CD14-positive monocyte (primary cell): Measurements from ENCODE around the gene KCNT1. TPM values are rescaled to one million over a fixed set of nuclear protein-coding genes. Genes with fewer than 3 reads are reported as not detected.

ENCODE experiments used
- DNase-seq, 3 donors: peaks; one replicate each; pipeline ENCODE4 v3.0.0-alpha.2; 2011 to 2022
- H2AFZ ChIP-seq: 2 replicates; pipeline ENCODE4 v1.6.0; 2012; ENCODE audit warnings: mild to moderate bottlenecking, low read depth, low read length, inconsistent platforms; ENCODE audit not compliant: insufficient read depth, poor library complexity, severe bottlenecking
- H3K27ac ChIP-seq, 2 donors: 1 replicate in 1 of 2; 2 replicates in 1 of 2; pipeline ENCODE4 v1.5.1; 2012 to 2013; ENCODE audit warnings: low read length in 2 of 2, control low read depth in 1 of 2, inconsistent platforms in 1 of 2, low read depth in 1 of 2, mild to moderate bottlenecking in 1 of 2
- H3K27me3 ChIP-seq, 2 donors: one replicate each; pipeline versions ENCODE4 v1.6.0 to v1.6.1; 2011 to 2013; ENCODE audit warnings: low read length in 2 of 2; ENCODE audit not compliant: control insufficient read depth in 2 of 2, insufficient read depth in 2 of 2
- H3K36me3 ChIP-seq, 2 donors: replicated peaks in 1 of 2; 1 replicate in 1 of 2; 2 replicates in 1 of 2; pipeline versions ENCODE4 v1.5.1 to v1.6.1; 2012 to 2013; ENCODE audit warnings: low read length in 2 of 2, control low read depth in 1 of 2, inconsistent platforms in 1 of 2, mild to moderate bottlenecking in 1 of 2; ENCODE audit not compliant: insufficient read depth in 2 of 2, control insufficient read depth in 1 of 2
- H3K4me1 ChIP-seq, 2 donors: 1 replicate in 1 of 2; 2 replicates in 1 of 2; pipeline versions ENCODE4 v1.5.1 to v1.6.1; 2012 to 2013; ENCODE audit warnings: low read length in 2 of 2, control low read depth in 1 of 2, inconsistent platforms in 1 of 2, mild to moderate bottlenecking in 1 of 2, moderate library complexity in 1 of 2; ENCODE audit not compliant: insufficient read depth in 2 of 2, control insufficient read depth in 1 of 2
- H3K4me2 ChIP-seq: replicated peaks from 2 replicates; pipeline ENCODE3; 2012; ENCODE audit warnings: low read length, moderate library complexity, mild to moderate bottlenecking; ENCODE audit not compliant: poor library complexity, severe bottlenecking; ENCODE audit errors: extremely low read depth
- H3K4me3 ChIP-seq, 3 experiments: fragments of 200-600 bp in 1 of 3; sonication (generic) in 1 of 3; replicated peaks in 1 of 3; 1 replicate in 2 of 3; 2 replicates in 1 of 3; pipeline ENCODE4 v1.5.1; 2011 to 2013; ENCODE audit warnings: low read length in 3 of 3, mild to moderate bottlenecking in 3 of 3, control low read depth in 2 of 3, low read depth in 2 of 3, inconsistent platforms in 1 of 3, moderate library complexity in 1 of 3
- H3K79me2 ChIP-seq: 2 replicates; pipeline ENCODE4 v1.6.0; 2012; ENCODE audit warnings: mild to moderate bottlenecking, control low read depth, inconsistent platforms, low read length, moderate library complexity; ENCODE audit not compliant: insufficient read depth
- H3K9ac ChIP-seq: 2 replicates; pipeline ENCODE4 v1.6.0; 2017; ENCODE audit warnings: low read length, mild to moderate bottlenecking; ENCODE audit not compliant: insufficient read depth, poor library complexity, severe bottlenecking
- H3K9me3 ChIP-seq, 2 donors: replicated peaks in 1 of 2; 1 replicate in 1 of 2; 2 replicates in 1 of 2; pipeline versions ENCODE4 v1.5.1 to v1.6.1; 2012 to 2013; ENCODE audit warnings: low read length in 2 of 2, control low read depth in 1 of 2; ENCODE audit not compliant: control insufficient read depth in 1 of 2, insufficient read depth in 1 of 2
- H4K20me1 ChIP-seq: 2 replicates; pipeline ENCODE4 v1.6.0; 2012; ENCODE audit warnings: mild to moderate bottlenecking, low read length, control low read depth, moderate library complexity; ENCODE audit not compliant: insufficient read depth
- H3K27ac Mint-ChIP-seq, 7 donors: one replicate each; pipeline ENCODE4 v1.8.0; 2020; ENCODE audit warnings: mild to moderate bottlenecking in 7 of 7, mixed read lengths in 7 of 7, moderate library complexity in 6 of 7, inconsistent platforms in 2 of 7
- H3K27me3 Mint-ChIP-seq, 3 donors: one replicate each; pipeline ENCODE4 v1.8.0; 2021 to 2022; ENCODE audit warnings: low read depth in 3 of 3, mild to moderate bottlenecking in 3 of 3, mixed read lengths in 3 of 3, moderate library complexity in 3 of 3, inconsistent platforms in 1 of 3
- H3K36me3 Mint-ChIP-seq, 2 donors: one replicate each; pipeline ENCODE4 v1.8.0; 2020; ENCODE audit warnings: mixed read lengths in 2 of 2, inconsistent platforms in 1 of 2, mild to moderate bottlenecking in 1 of 2
- H3K4me1 Mint-ChIP-seq: one replicate; pipeline ENCODE4 v1.8.0; 2020; ENCODE audit warnings: mild to moderate bottlenecking, mixed read lengths
- H3K4me3 Mint-ChIP-seq, 2 donors: one replicate each; pipeline ENCODE4 v1.8.0; 2020; ENCODE audit warnings: mild to moderate bottlenecking in 2 of 2, mixed read lengths in 2 of 2, moderate library complexity in 1 of 2
- H3K9me3 Mint-ChIP-seq, 7 donors: one replicate each; pipeline ENCODE4 v1.8.0; 2020 to 2022; ENCODE audit warnings: mixed read lengths in 7 of 7, mild to moderate bottlenecking in 6 of 7, moderate library complexity in 6 of 7, inconsistent platforms in 2 of 7
- WGBS: methylation state at CpG from one replicate; pipeline ENCODE4 v1.1.5; 2013; ENCODE audit warnings: missing lambda C conversion rate; ENCODE audit not compliant: insufficient coverage; 5-methylcytosine and 5-hydroxymethylcytosine counted together
- intact Hi-C, 2 donors: fragments of 100-400 bp; cut with micrococcal nuclease; formaldehyde crosslinking; loops; one replicate each; pipeline versions ENCODE4 v1.15.0 to v1.15.1; 2023
- polyA plus RNA-seq, 3 donors: library from polyadenylated mRNA; depleted of rRNA in 1 of 3; unstranded in 2 of 3; stranded (reverse) in 1 of 3; fragments of 300-500 nt in 2 of 3; fragments of >200 nt in 1 of 3; fragmentation: Illumina TruSeq in 2 of 3; gene quantifications; 1 replicate in 2 of 3; 2 replicates in 1 of 3; pipeline ENCODE4 v1.2.3, GENCODE V29; 2012 to 2021
- TF ChIP-seq, protein P1 (sequence below): fragments of 200-600 bp; IDR thresholded peaks from one replicate; pipeline ENCODE4 v1.8.0; 2022; ENCODE audit warnings: antibody characterized with exemption, mild to moderate bottlenecking

The KCNT1 gene
- polyA plus RNA-seq, 3 donors, result not detected

DNA sequence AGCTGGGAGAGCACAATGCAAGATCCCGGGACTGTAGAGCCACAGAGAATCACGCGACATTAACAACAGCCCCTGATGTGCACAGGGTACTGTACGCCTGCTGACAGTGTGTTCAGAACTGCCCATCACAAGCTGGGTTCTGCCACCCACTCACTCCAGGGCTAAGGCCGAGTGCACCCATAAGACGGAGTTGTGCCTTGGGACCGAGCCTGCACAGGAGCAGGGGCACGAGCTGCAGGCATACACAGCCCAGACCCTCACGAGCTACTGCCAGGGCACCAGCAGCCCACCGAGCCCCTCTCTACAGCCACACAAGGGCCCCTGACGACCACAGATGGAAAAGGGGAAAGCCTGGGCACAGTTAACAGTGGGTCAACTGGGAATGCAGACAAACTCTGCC, 137.5 kb downstream of the KCNT1 start:
- Histone ChIP-seq H3K27me3 (no peaks in the 10 kb centered on the region), H3K79me2 (peaks cover 3% of the 10 kb centered on the region), H3K36me3 (peaks cover 14 to 39% of the 10 kb centered on the region in 2 donors), H3K4me1 (no peaks in the 10 kb centered on the region), H3K9ac (no peak overlapping the region), H2AFZ (no peak overlapping the region), H3K9me3 (no peaks in the 10 kb centered on the region), H4K20me1 (peaks cover 25% of the 10 kb centered on the region), H3K27ac (no peak overlapping the region), H3K4me2 (no peak overlapping the region), H3K4me3 (no peak overlapping the region)
- Mint-ChIP-seq H3K27me3 (no peaks in the 10 kb centered on the region), H3K36me3 (peaks cover 17 to 29% of the 10 kb centered on the region in 2 donors), H3K27ac (no peak overlapping the region), H3K4me3 (no peak overlapping the region), H3K9me3 (peaks cover 3 to 7% (median 6%) of the 10 kb centered on the region in 7 donors), H3K4me1 (peaks cover under 1% of the 10 kb centered on the region)
- intact Hi-C loops, result no loop called here
- 98% methylated on average over 11 of the region's 11 CpGs for WGBS
- no peak for DNase-seq
- TF ChIP-seq, protein P1, sequence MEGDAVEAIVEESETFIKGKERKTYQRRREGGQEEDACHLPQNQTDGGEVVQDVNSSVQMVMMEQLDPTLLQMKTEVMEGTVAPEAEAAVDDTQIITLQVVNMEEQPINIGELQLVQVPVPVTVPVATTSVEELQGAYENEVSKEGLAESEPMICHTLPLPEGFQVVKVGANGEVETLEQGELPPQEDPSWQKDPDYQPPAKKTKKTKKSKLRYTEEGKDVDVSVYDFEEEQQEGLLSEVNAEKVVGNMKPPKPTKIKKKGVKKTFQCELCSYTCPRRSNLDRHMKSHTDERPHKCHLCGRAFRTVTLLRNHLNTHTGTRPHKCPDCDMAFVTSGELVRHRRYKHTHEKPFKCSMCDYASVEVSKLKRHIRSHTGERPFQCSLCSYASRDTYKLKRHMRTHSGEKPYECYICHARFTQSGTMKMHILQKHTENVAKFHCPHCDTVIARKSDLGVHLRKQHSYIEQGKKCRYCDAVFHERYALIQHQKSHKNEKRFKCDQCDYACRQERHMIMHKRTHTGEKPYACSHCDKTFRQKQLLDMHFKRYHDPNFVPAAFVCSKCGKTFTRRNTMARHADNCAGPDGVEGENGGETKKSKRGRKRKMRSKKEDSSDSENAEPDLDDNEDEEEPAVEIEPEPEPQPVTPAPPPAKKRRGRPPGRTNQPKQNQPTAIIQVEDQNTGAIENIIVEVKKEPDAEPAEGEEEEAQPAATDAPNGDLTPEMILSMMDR, result no peak

DNA sequence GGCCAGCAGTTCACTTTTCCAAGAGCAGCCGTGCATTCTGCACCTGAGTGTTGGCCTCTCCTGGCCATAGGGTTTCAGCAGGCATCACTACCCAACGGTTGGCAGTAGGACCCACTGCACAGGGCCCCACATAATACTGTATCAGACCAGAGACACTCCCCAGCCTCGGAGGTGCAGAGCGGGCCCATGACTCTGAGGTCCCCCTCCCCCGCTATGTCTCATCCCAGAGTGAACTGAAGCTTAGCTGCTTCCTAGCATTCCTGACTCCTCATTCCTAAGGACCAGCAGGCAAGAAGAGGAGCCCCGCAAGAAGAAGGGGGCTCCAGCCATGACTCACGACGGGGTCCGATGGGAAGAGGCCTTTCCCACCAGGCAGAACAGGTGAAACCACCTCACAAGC, 138.1 kb downstream of the KCNT1 start:
- 100% methylated on average over 2 of the region's 9 CpGs for WGBS
- Histone ChIP-seq H3K4me3 (no peak overlapping the region), H3K9me3 (no peaks in the 10 kb centered on the region), H2AFZ (no peak overlapping the region), H3K27ac (no peak overlapping the region), H3K4me1 (no peaks in the 10 kb centered on the region), H3K27me3 (no peaks in the 10 kb centered on the region), H3K9ac (no peak overlapping the region), H3K4me2 (no peak overlapping the region), H3K79me2 (peaks cover 3% of the 10 kb centered on the region), H4K20me1 (peaks cover 19% of the 10 kb centered on the region), H3K36me3 (peaks cover 14 to 39% of the 10 kb centered on the region in 2 donors)
- Mint-ChIP-seq H3K4me3 (no peak overlapping the region), H3K27ac (no peak overlapping the region), H3K4me1 (no peaks in the 10 kb centered on the region), H3K27me3 (no peaks in the 10 kb centered on the region), H3K36me3 (peaks cover 23 to 35% of the 10 kb centered on the region in 2 donors), H3K9me3 (peaks cover 7 to 13% (median 11%) of the 10 kb centered on the region in 7 donors)
- DNase-seq, result no peak
- intact Hi-C loops, result no loop called here
- TF ChIP-seq, protein P1, result no peak
